HG03175 (cell line): ENCODE measurements around the gene ELP5.

ENCODE experiments used
- ATAC-seq: cut with Tn5 transposase; IDR thresholded peaks from one replicate; pipeline ENCODE4 v1.9.1; 2021; ENCODE audit warnings: mild to moderate bottlenecking, moderate library complexity; ENCODE audit not compliant: unreplicated experiment

ELP5 gene

GRCh38 chr17:7218758-7219157 lies 33.3 kb upstream of the ELP5 start:
- ATAC-seq: no peak

GRCh38 chr17:7219229-7219811 lies 32.7 kb upstream of the ELP5 start:
- ATAC-seq: no peak

- peak; percentile 51 for ATAC-seq
Observed at GRCh38 chr17:7219812-7220592, 32.0 kb upstream of the ELP5 start, which contains the start of the genes ACADVL and DLG4. Gene ACADVL (plus strand): TSS chr17:7219938. CDS start chr17:7219985, 47 bp downstream. Gene DLG4 (minus strand): TSS chr17:7219836.

GRCh38 chr17:7220593-7221277 lies 31.3 kb upstream of the ELP5 start:
- ATAC-seq: no peak

- no peak for ATAC-seq
Observed at GRCh38 chr17:7221278-7222092, 30.5 kb upstream of the ELP5 start.

- ATAC-seq: no peak
Observed at GRCh38 chr17:7222093-7222971, 29.7 kb upstream of the ELP5 start.

GRCh38 chr17:7222972-7223292 lies 29.1 kb upstream of the ELP5 start:
- no peak for ATAC-seq

GRCh38 chr17:7223375-7223774 lies 28.6 kb upstream of the ELP5 start:
- ATAC-seq: no peak

- no peak for ATAC-seq
Observed at GRCh38 chr17:7224110-7224509, 27.9 kb upstream of the ELP5 start.

- ATAC-seq: no peak
Observed at GRCh38 chr17:7224661-7225111, 27.3 kb upstream of the ELP5 start.

GRCh38 chr17:7225711-7226331 lies 26.2 kb upstream of the ELP5 start:
- ATAC-seq: no peak

GRCh38 chr17:7226721-7227710 lies 25.0 kb upstream of the ELP5 start:
- no peak for ATAC-seq

- no peak for ATAC-seq
Observed at GRCh38 chr17:7228920-7229319, 23.1 kb upstream of the ELP5 start.

GRCh38 chr17:7229504-7229903 lies 22.5 kb upstream of the ELP5 start:
- no peak for ATAC-seq

GRCh38 chr17:7232114-7232513 lies 19.9 kb upstream of the ELP5 start:
- no peak for ATAC-seq

- ATAC-seq: no peak
Observed at GRCh38 chr17:7233701-7234082, 18.3 kb upstream of the ELP5 start.

GRCh38 chr17:7234083-7234951 lies 17.7 kb upstream of the ELP5 start, which contains the start of gene DVL2:
Gene DVL2 (minus strand): TSS chr17:7234517. CDS start chr17:7234262, 255 bp downstream.
- peak; percentile 68 for ATAC-seq
